Breast epithelium (tissue), 4 donors: ENCODE results near the gene OR6B1. TPM values are rescaled to one million over a fixed set of nuclear protein-coding genes. Genes with fewer than 3 reads are reported as not detected.

ENCODE experiments used
- DNase-seq, 2 donors: peaks; one replicate each; pipeline ENCODE4 v3.0.0-alpha.2; 2019; ENCODE audit warnings: low spot score in 2 of 2
- H3K27ac ChIP-seq, 2 donors: fragments of 200-600 bp; sonication (generic) in 1 of 2; one replicate each; pipeline ENCODE4 v1.5.1; 2016 to 2019; ENCODE audit warnings: mild to moderate bottlenecking in 1 of 2
- H3K27me3 ChIP-seq, 2 donors: fragments of 200-600 bp; sonication (generic) in 1 of 2; one replicate each; pipeline versions ENCODE4 v1.5.1 to v1.6.0; 2017 to 2019; ENCODE audit warnings: control low read depth in 1 of 2, mild to moderate bottlenecking in 1 of 2
- H3K36me3 ChIP-seq: fragments of 200-600 bp; one replicate; pipeline ENCODE4 v1.5.1; 2019
- H3K4me1 ChIP-seq, 2 donors: fragments of 200-600 bp; sonication (generic); one replicate each; pipeline ENCODE4 v1.5.1; 2016 to 2019; ENCODE audit warnings: control low read depth in 1 of 2
- H3K4me3 ChIP-seq, 3 donors: fragments of 200-600 bp; sonication (generic); 1 replicate in 2 of 3; 2 replicates in 1 of 3; pipeline ENCODE4 v1.5.1; 2016 to 2019; ENCODE audit warnings: mild to moderate bottlenecking in 3 of 3, moderate library complexity in 2 of 3
- H3K9me3 ChIP-seq, 2 donors: fragments of 200-600 bp; sonication (generic) in 1 of 2; one replicate each; pipeline ENCODE4 v1.5.1; 2016 to 2019; ENCODE audit warnings: control low read depth in 1 of 2
- CTCF ChIP-seq, 3 donors: fragments of 450-650 bp; IDR thresholded peaks; one replicate each; pipeline ENCODE4 v1.5.1; 2016 to 2017; ENCODE audit warnings: antibody characterized with exemption in 3 of 3, mild to moderate bottlenecking in 3 of 3, moderate library complexity in 3 of 3
- POLR2A ChIP-seq: fragments of 450-650 bp; IDR thresholded peaks from one replicate; pipeline ENCODE4 v1.6.1; 2016; ENCODE audit warnings: antibody characterized with exemption, mild to moderate bottlenecking, moderate library complexity
- POLR2AphosphoS5 ChIP-seq, 3 donors: sonication (generic); formaldehyde crosslinking; IDR thresholded peaks; one replicate each; pipeline ENCODE4 v1.6.1; 2017; ENCODE audit warnings: antibody characterized with exemption in 3 of 3
- intact Hi-C: fragments of 100-400 bp; cut with DNase I; formaldehyde crosslinking; loops from one replicate; pipeline ENCODE4 v1.15.1; 2023; ENCODE audit warnings: low total_unique reads
- total RNA-seq, 3 donors: library from RNA; depleted of rRNA; stranded (reverse); fragments of >200 nt; gene quantifications; one replicate each; pipeline ENCODE4 v1.1.0, GENCODE V29; 2016

OR6B1 gene
- total RNA-seq, 3 donors from 2014 or later, result not detected

GRCh38 chr7:144011458-144012230 is 11.5 kb downstream of the OR6B1 start:
- Histone ChIP-seq H3K27me3 (no peaks in the 10 kb centered on the region), H3K4me1 (no peaks in the 10 kb centered on the region), H3K27ac (no peak overlapping the region), H3K9me3 (peaks cover 0 to 8% of the 10 kb centered on the region in 2 donors), H3K4me3 (no peak overlapping the region), H3K36me3 (no peaks in the 10 kb centered on the region)
- intact Hi-C loops, result no loop called here
- TF ChIP-seq POLR2A (no peak), POLR2AphosphoS5 (IDR thresholded peaks at IDR 0.05) (no peak), CTCF (IDR thresholded peaks at IDR 0.05) (no peak)
- DNase-seq, result no peak

- Histone ChIP-seq H3K4me3 (no peak overlapping the region), H3K27ac (no peak overlapping the region), H3K9me3 (no peaks in the 10 kb centered on the region), H3K36me3 (no peaks in the 10 kb centered on the region), H3K4me1 (no peaks in the 10 kb centered on the region), H3K27me3 (no peaks in the 10 kb centered on the region)
- intact Hi-C loops, result no loop called here
- no peak for TF ChIP-seq CTCF (IDR thresholded peaks at IDR 0.05)
- no peak for DNase-seq
Measured at GRCh38 chr7:144018065-144018464, 17.9 kb downstream of the OR6B1 start.

- no peaks in the 10 kb centered on the region for H3K27me3 ChIP-seq
- TF ChIP-seq POLR2AphosphoS5 (IDR thresholded peaks at IDR 0.05), result no peak
- no peak for TF ChIP-seq POLR2A
- no peak for TF ChIP-seq CTCF (IDR thresholded peaks at IDR 0.05)
- H3K4me1 ChIP-seq, result no peaks in the 10 kb centered on the region
- no peaks in the 10 kb centered on the region for H3K9me3 ChIP-seq
- no peak overlapping the region for H3K4me3 ChIP-seq
- intact Hi-C loops, result no loop called here
- no peaks in the 10 kb centered on the region for H3K36me3 ChIP-seq
- no peak overlapping the region for H3K27ac ChIP-seq
- DNase-seq, result no peak
Measured at GRCh38 chr7:144019457-144019856, 19.3 kb downstream of the OR6B1 start.

GRCh38 chr7:144020340-144020739 is 20.2 kb downstream of the OR6B1 start:
- H3K9me3 ChIP-seq, result no peaks in the 10 kb centered on the region
- no peaks in the 10 kb centered on the region for H3K4me1 ChIP-seq
- no peak overlapping the region for H3K4me3 ChIP-seq
- no peaks in the 10 kb centered on the region for H3K36me3 ChIP-seq
- H3K27ac ChIP-seq, result no peak overlapping the region
- intact Hi-C loops, result no loop called here
- no peaks in the 10 kb centered on the region for H3K27me3 ChIP-seq
- no peak for TF ChIP-seq POLR2AphosphoS5 (IDR thresholded peaks at IDR 0.05)
- no peak for TF ChIP-seq CTCF (IDR thresholded peaks at IDR 0.05)
- no peak for TF ChIP-seq POLR2A
- no peak for DNase-seq

GRCh38 chr7:144022169-144022568 is 22.0 kb downstream of the OR6B1 start:
- no peaks in the 10 kb centered on the region for H3K4me1 ChIP-seq
- TF ChIP-seq POLR2A, result no peak
- TF ChIP-seq POLR2AphosphoS5 (IDR thresholded peaks at IDR 0.05), result no peak
- TF ChIP-seq CTCF (IDR thresholded peaks at IDR 0.05), result no peak

More at GRCh38 chr7:144022169-144022568, 22.0 kb downstream of the OR6B1 start:
- Histone ChIP-seq H3K36me3 (no peaks in the 10 kb centered on the region), H3K9me3 (no peaks in the 10 kb centered on the region), H3K27me3 (no peaks in the 10 kb centered on the region), H3K27ac (no peak overlapping the region), H3K4me3 (no peak overlapping the region)
- intact Hi-C loops, result no loop called here
- no peak for DNase-seq
